Activated naive CD4-positive, alpha-beta T cell treated with anti-CD3 and anti-CD28 coated beads, Interleukin-2, amount 10 ng/mL, durations not matched to agents 7 days and 5 days (primary cell): ENCODE measurements around the gene NAV2.

Source experiments
- CTCF ChIA-PET: fragments of 350-600 bp; sonication (Branson Sonifier 250); formaldehyde crosslinking; loops from one replicate; lab custom pipeline; 2021; ENCODE audit warnings: antibody characterized with exemption; lab: Charles Lee
- DNase-seq: peaks from one replicate; pipeline ENCODE4 v3.0.0-alpha.2; 2020
- H3K27ac Mint-ChIP-seq: one replicate; pipeline ENCODE4 v1.8.0; 2021; ENCODE audit warnings: mild to moderate bottlenecking, moderate library complexity, mixed read lengths
- H3K27me3 Mint-ChIP-seq: one replicate; pipeline ENCODE4 v1.8.0; 2021; ENCODE audit warnings: mild to moderate bottlenecking, mixed read lengths
- H3K36me3 Mint-ChIP-seq: one replicate; pipeline ENCODE4 v1.8.0; 2021; ENCODE audit warnings: mixed read lengths
- H3K4me1 Mint-ChIP-seq: one replicate; pipeline ENCODE4 v1.8.0; 2021; ENCODE audit warnings: mixed read lengths
- H3K4me3 Mint-ChIP-seq: one replicate; pipeline ENCODE4 v1.8.0; 2021; ENCODE audit warnings: mild to moderate bottlenecking, moderate library complexity, mixed read lengths
- H3K9me3 Mint-ChIP-seq: one replicate; pipeline ENCODE4 v1.8.0; 2021; ENCODE audit warnings: mixed read lengths

NAV2 gene

DNA sequence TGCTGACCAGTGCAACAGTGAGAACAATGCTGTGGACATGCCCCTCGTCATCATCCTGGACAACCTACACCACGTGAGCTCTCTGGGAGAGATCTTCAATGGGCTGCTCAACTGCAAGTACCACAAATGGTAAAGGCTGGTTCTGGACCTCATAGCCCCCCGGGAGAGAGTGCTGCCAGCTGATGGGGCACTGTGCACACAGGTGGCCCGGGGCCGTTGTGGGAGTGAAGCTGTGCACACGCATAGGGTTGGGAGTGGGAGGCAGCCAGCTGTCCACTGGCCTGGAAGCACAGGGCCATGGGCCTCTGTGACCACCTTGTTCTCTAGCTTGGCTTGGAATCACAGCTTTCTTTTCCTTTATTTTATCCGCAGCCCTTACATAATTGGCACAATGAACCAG lies 390.6 kb downstream of the NAV2 start:
- Mint-ChIP-seq H3K27me3 (peaks cover 4% of the 10 kb centered on the region), H3K36me3 (no peaks in the 10 kb centered on the region), H3K4me3 (no peak overlapping the region), H3K27ac (no peak overlapping the region), H3K9me3 (no peaks in the 10 kb centered on the region), H3K4me1 (peaks cover 2% of the 10 kb centered on the region)
- CTCF ChIA-PET = interaction anchor here (0.7 to 1.4 kb wide), 2 partner anchors 26 to 30 kb away, joined by 3 to 4 read pairs; no protein-coding TSS in a partner anchor
- DNase-seq = no peak

- CTCF ChIA-PET = interaction anchor here (1.7 kb wide), 1 partner anchor 154 kb away, joined by 9 read pairs; no protein-coding TSS in a partner anchor
These were observed 392.8 kb downstream of the NAV2 start for GRCh38 chr11:20105427-20105826.

GRCh38 chr11:20109731-20110445 lies 397.3 kb downstream of the NAV2 start:
- Mint-ChIP-seq H3K9me3 (no peaks in the 10 kb centered on the region), H3K27me3 (peaks cover 5% of the 10 kb centered on the region), H3K4me3 (no peak overlapping the region), H3K4me1 (peaks cover 4% of the 10 kb centered on the region), H3K27ac (no peak overlapping the region), H3K36me3 (no peaks in the 10 kb centered on the region)
- DNase-seq = no peak
- CTCF ChIA-PET = interaction anchor here (0.8 to 5.9 kb wide), 6 partner anchors 8 to 160 kb away, joined by 3 to 39 read pairs (median 6); no protein-coding TSS in a partner anchor

More at GRCh38 chr11:20105427-20105826, 392.8 kb downstream of the NAV2 start:
- H3K4me1 Mint-ChIP-seq = no peaks in the 10 kb centered on the region
- DNase-seq = no peak
- peaks cover 5% of the 10 kb centered on the region for H3K27me3 Mint-ChIP-seq
- no peak overlapping the region for H3K4me3 Mint-ChIP-seq
- no peaks in the 10 kb centered on the region for H3K9me3 Mint-ChIP-seq
- H3K27ac Mint-ChIP-seq = no peak overlapping the region
- H3K36me3 Mint-ChIP-seq = no peaks in the 10 kb centered on the region

GRCh38 chr11:20110908-20111669 lies 398.5 kb downstream of the NAV2 start:
- Mint-ChIP-seq H3K36me3 (no peaks in the 10 kb centered on the region), H3K9me3 (no peaks in the 10 kb centered on the region), H3K27ac (no peak overlapping the region), H3K4me1 (peaks cover 4% of the 10 kb centered on the region), H3K4me3 (no peak overlapping the region), H3K27me3 (peaks cover 5% of the 10 kb centered on the region)
- CTCF ChIA-PET = interaction anchor here (0.7 to 5.9 kb wide), 7 partner anchors 9 to 161 kb away, joined by 3 to 39 read pairs (median 3); no protein-coding TSS in a partner anchor
- peak; percentile 62 for DNase-seq

GRCh38 chr11:20111871-20112270 lies 399.2 kb downstream of the NAV2 start:
- H3K27ac Mint-ChIP-seq = no peak overlapping the region

DNA sequence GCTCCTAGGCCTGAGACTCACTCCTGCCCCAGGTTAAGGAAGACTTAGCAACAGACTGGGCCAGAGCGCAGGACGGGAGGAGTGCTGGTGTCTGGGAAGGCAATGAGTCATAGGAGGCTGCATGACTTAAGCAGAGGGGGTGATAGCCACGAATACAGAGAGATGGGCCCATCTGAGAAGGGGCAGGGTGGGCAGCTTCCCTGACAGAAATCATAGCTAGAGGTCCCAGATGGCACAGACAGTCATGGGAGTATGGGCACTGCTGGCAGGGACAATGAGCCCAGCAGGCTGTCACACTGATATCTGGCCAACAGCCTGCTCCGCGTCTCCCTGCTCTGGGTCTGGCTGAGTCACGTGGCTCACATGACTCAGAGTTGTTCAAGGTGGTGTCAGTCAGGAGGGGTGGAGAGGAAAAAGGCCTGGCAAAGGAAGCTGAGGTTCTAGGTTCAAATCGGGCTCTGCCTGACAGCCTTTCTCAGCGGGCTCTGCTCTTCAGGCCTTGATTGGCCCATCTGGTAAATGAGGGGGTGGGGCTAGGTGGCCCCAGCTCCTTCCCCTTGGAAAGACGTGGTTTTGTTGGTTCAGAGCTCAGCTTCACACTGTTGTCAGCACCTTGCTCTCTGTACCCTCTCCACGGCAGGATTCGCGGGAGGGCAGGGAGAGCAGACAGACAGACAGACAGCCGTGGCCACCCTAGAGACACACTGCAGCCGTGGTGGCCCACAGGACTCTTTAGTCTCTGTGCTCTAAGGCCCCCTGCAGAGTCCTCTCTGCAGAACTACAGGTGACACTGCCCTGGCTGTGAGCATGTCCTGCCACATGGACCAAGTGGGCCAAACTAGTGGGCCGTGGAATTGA lies 399.9 kb downstream of the NAV2 start:
- Mint-ChIP-seq H3K9me3 (no peaks in the 10 kb centered on the region), H3K4me1 (peaks cover 4% of the 10 kb centered on the region), H3K27me3 (peaks cover 5% of the 10 kb centered on the region), H3K4me3 (no peak overlapping the region), H3K36me3 (no peaks in the 10 kb centered on the region), H3K27ac (no peak overlapping the region)
- no peak for DNase-seq
- CTCF ChIA-PET = interaction anchor here (1.0 to 5.9 kb wide), 4 partner anchors 11 to 163 kb away, joined by 6 to 39 read pairs (median 22); no protein-coding TSS in a partner anchor

More at GRCh38 chr11:20111871-20112270, 399.2 kb downstream of the NAV2 start:
- H3K9me3 Mint-ChIP-seq = no peaks in the 10 kb centered on the region
- no peak for DNase-seq
- CTCF ChIA-PET = interaction anchor here (0.7 to 5.9 kb wide), 5 partner anchors 10 to 162 kb away, joined by 3 to 39 read pairs (median 10); no protein-coding TSS in a partner anchor
- peaks cover 4% of the 10 kb centered on the region for H3K4me1 Mint-ChIP-seq
- H3K4me3 Mint-ChIP-seq = no peak overlapping the region
- H3K36me3 Mint-ChIP-seq = no peaks in the 10 kb centered on the region
- H3K27me3 Mint-ChIP-seq = peaks cover 5% of the 10 kb centered on the region

GRCh38 chr11:20113149-20113438 lies 400.5 kb downstream of the NAV2 start:
- Mint-ChIP-seq H3K4me3 (no peak overlapping the region), H3K36me3 (no peaks in the 10 kb centered on the region), H3K27ac (no peak overlapping the region), H3K4me1 (peaks cover 4% of the 10 kb centered on the region), H3K9me3 (no peaks in the 10 kb centered on the region), H3K27me3 (peaks cover 5% of the 10 kb centered on the region)
- no peak for DNase-seq
- CTCF ChIA-PET = interaction anchor here (1.0 to 5.9 kb wide), 4 partner anchors 11 to 163 kb away, joined by 6 to 39 read pairs (median 22); no protein-coding TSS in a partner anchor

GRCh38 chr11:20114588-20114987 lies 402.0 kb downstream of the NAV2 start:
- CTCF ChIA-PET = interaction anchor here (1.0 to 5.9 kb wide), 2 partner anchors 14 to 162 kb away, joined by 3 to 33 read pairs; no protein-coding TSS in a partner anchor
- Mint-ChIP-seq H3K27ac (no peak overlapping the region), H3K9me3 (no peaks in the 10 kb centered on the region), H3K36me3 (no peaks in the 10 kb centered on the region), H3K27me3 (peaks cover 5% of the 10 kb centered on the region), H3K4me3 (no peak overlapping the region), H3K4me1 (peaks cover 4% of the 10 kb centered on the region)
- no peak for DNase-seq

- Mint-ChIP-seq H3K9me3 (no peaks in the 10 kb centered on the region), H3K4me1 (peaks cover 4% of the 10 kb centered on the region), H3K36me3 (no peaks in the 10 kb centered on the region), H3K27me3 (peaks cover 4% of the 10 kb centered on the region), H3K4me3 (no peak overlapping the region), H3K27ac (no peak overlapping the region)
- CTCF ChIA-PET = interaction anchor here (0.7 to 2.5 kb wide), 6 partner anchors 11 to 235 kb away, joined by 3 to 19 read pairs (median 4); no protein-coding TSS in a partner anchor
- no peak for DNase-seq
These were observed 404.2 kb downstream of the NAV2 start for GRCh38 chr11:20116825-20117224.

- H3K4me3 Mint-ChIP-seq = no peak overlapping the region
- H3K27me3 Mint-ChIP-seq = peaks cover 4% of the 10 kb centered on the region
These were observed 404.7 kb downstream of the NAV2 start for GRCh38 chr11:20117291-20117690.

DNA sequence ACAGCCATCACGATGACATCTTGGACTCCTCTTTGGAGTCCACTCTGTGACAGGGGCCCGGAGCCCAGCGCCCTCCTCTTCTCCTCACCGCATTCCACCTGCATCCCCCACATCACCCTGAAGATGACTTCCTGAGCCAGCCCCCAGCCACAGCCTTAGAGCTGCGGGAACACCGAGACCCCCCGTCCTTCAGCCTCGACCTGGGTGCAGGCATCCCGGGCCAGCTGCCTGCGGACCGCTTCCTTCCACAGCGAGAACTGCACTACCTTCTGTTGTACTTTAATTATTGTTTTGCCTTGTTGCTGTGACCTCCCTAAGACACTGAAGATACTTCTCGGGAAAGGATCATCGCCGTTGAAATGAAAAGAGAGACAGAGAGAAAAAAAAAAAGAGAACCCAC lies 405.6 kb downstream of the NAV2 start:
- Mint-ChIP-seq H3K4me1 (no peaks in the 10 kb centered on the region), H3K27me3 (peaks cover 4% of the 10 kb centered on the region), H3K36me3 (no peaks in the 10 kb centered on the region), H3K27ac (no peak overlapping the region), H3K4me3 (no peak overlapping the region), H3K9me3 (no peaks in the 10 kb centered on the region)
- no peak for DNase-seq
- CTCF ChIA-PET = interaction anchor here (2.5 kb wide), 1 partner anchor 10 kb away, joined by 19 read pairs; no protein-coding TSS in a partner anchor

More at GRCh38 chr11:20117291-20117690, 404.7 kb downstream of the NAV2 start:
- Mint-ChIP-seq H3K4me1 (peaks cover 4% of the 10 kb centered on the region), H3K9me3 (no peaks in the 10 kb centered on the region), H3K27ac (no peak overlapping the region), H3K36me3 (no peaks in the 10 kb centered on the region)
- CTCF ChIA-PET = interaction anchor here (0.9 to 2.5 kb wide), 2 partner anchors 11 to 166 kb away, joined by 3 to 19 read pairs; no protein-coding TSS in a partner anchor
- DNase-seq = no peak

- Mint-ChIP-seq H3K4me1 (no peaks in the 10 kb centered on the region), H3K9me3 (no peaks in the 10 kb centered on the region), H3K4me3 (no peak overlapping the region), H3K27me3 (peaks cover 7% of the 10 kb centered on the region), H3K27ac (no peak overlapping the region), H3K36me3 (no peaks in the 10 kb centered on the region)
- no peak for DNase-seq
- CTCF ChIA-PET = no interaction called here
These were observed 406.7 kb downstream of the NAV2 start for GRCh38 chr11:20119315-20119714.

GRCh38 chr11:20120134-20120925 lies 407.7 kb downstream of the NAV2 start:
- H3K9me3 Mint-ChIP-seq = no peaks in the 10 kb centered on the region
- no peaks in the 10 kb centered on the region for H3K4me1 Mint-ChIP-seq
- CTCF ChIA-PET = no interaction called here
- no peak overlapping the region for H3K27ac Mint-ChIP-seq
- no peaks in the 10 kb centered on the region for H3K36me3 Mint-ChIP-seq
- H3K4me3 Mint-ChIP-seq = no peak overlapping the region
- H3K27me3 Mint-ChIP-seq = peaks cover 7% of the 10 kb centered on the region
- DNase-seq = no peak
